HEK293 (cell line): ENCODE data around the gene TIMP2.

Experiments
- IKZF3 ChIP-seq: fragments of 450-650 bp; IDR thresholded peaks from 2 replicates; pipeline ENCODE4 v1.5.0; 2018; ENCODE audit warnings: missing biosample characterization, mild to moderate bottlenecking, missing genetic modification characterization, moderate library complexity
- SETDB1 ChIP-seq: IDR thresholded peaks from one replicate; pipeline ENCODE4 v1.6.1; 2017; ENCODE audit warnings: mild to moderate bottlenecking, low read length, moderate library complexity, mixed read lengths; ENCODE audit not compliant: insufficient read length
- SP2 ChIP-seq: fragments of 450-650 bp; formaldehyde crosslinking; IDR thresholded peaks from 2 replicates; pipeline ENCODE4 v1.5.1; 2016; ENCODE audit warnings: missing biosample characterization, missing genetic modification characterization
- ZNF146 ChIP-seq: fragments of 450-650 bp; formaldehyde crosslinking; IDR thresholded peaks from 2 replicates; pipeline ENCODE4 v1.5.1; 2016; ENCODE audit warnings: missing biosample characterization, missing genetic modification characterization
- ZNF274 ChIP-seq, 2 experiments: fragments of 200-500 bp in 1 of 2; fragments of 450-650 bp in 1 of 2; sonication (Bioruptor generic) in 1 of 2; formaldehyde crosslinking in 1 of 2; IDR thresholded peaks; 2 replicates each; pipeline versions ENCODE4 v1.5.1 to v1.6.1; 2014 to 2016; ENCODE audit warnings: borderline replicate concordance in 1 of 2, inconsistent platforms in 1 of 2, low read length in 1 of 2, missing biosample characterization in 1 of 2, missing genetic modification characterization in 1 of 2
- ZNF335 ChIP-seq: fragments of 450-650 bp; formaldehyde crosslinking; conservative IDR thresholded peaks from 2 replicates; pipeline ENCODE4 v1.5.1; 2016; ENCODE audit warnings: missing biosample characterization, missing genetic modification characterization
- ZNF423 ChIP-seq: fragments of 450-650 bp; formaldehyde crosslinking; IDR thresholded peaks from 2 replicates; pipeline ENCODE4 v1.5.1; 2016; ENCODE audit warnings: missing biosample characterization, missing genetic modification characterization
- ZNF558 ChIP-seq: fragments of 450-650 bp; formaldehyde crosslinking; IDR thresholded peaks from 2 replicates; pipeline ENCODE4 v1.5.1; 2016; ENCODE audit warnings: missing biosample characterization, missing genetic modification characterization
- ZNF596 ChIP-seq: fragments of 450-650 bp; IDR thresholded peaks from 2 replicates; pipeline ENCODE4 v1.5.0; 2018; ENCODE audit warnings: missing biosample characterization, mild to moderate bottlenecking, missing genetic modification characterization, moderate library complexity
- ZNF677 ChIP-seq: fragments of 450-650 bp; IDR thresholded peaks from 2 replicates; pipeline ENCODE4 v1.5.0; 2018; ENCODE audit warnings: missing biosample characterization, mild to moderate bottlenecking, missing genetic modification characterization, moderate library complexity
- ZNF747 ChIP-seq: fragments of 450-650 bp; formaldehyde crosslinking; IDR thresholded peaks from 2 replicates; pipeline ENCODE4 v1.5.1; 2016; ENCODE audit warnings: missing biosample characterization, missing genetic modification characterization
- TF ChIP-seq, protein P1 (sequence below): fragments of 450-650 bp; formaldehyde crosslinking; IDR thresholded peaks from 2 replicates; pipeline ENCODE4 v1.5.1; 2016; ENCODE audit warnings: missing biosample characterization, missing genetic modification characterization
- TF ChIP-seq, protein P2 (sequence below): fragments of 450-650 bp; formaldehyde crosslinking; IDR thresholded peaks from 2 replicates; pipeline ENCODE4 v1.5.1; 2016; ENCODE audit warnings: missing biosample characterization, missing genetic modification characterization
- TF ChIP-seq, protein P3 (sequence below): sonication (generic); formaldehyde crosslinking; IDR thresholded peaks from 2 replicates; pipeline ENCODE4 v1.8.1; 2022; ENCODE audit warnings: mild to moderate bottlenecking, moderate library complexity, missing genetic modification reagents

DNA sequence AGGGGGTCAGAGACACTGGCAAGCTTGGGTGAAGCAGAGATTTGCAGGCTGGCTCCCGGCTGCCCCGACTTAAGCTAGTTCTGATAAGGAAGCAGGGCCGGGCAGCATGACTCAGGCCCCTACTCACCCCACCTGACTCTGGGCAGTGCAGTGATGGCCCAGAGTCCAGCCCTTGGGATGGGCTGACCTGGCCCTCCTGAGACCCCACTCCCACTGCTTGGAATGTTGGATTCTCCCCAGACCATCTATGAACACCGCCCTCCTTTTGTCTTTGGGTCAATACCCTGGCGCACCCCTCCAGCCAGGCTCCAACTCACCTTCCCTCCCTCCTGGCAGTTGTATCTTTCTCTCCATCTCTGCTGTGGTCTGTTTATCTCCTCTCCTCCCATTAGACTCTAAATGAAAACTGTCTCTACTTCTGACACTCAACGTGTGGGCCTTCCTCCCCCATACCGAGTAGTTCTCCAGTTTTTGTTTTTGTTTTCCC is 33.5 kb upstream of the TIMP2 start:
- TF ChIP-seq, protein P1, sequence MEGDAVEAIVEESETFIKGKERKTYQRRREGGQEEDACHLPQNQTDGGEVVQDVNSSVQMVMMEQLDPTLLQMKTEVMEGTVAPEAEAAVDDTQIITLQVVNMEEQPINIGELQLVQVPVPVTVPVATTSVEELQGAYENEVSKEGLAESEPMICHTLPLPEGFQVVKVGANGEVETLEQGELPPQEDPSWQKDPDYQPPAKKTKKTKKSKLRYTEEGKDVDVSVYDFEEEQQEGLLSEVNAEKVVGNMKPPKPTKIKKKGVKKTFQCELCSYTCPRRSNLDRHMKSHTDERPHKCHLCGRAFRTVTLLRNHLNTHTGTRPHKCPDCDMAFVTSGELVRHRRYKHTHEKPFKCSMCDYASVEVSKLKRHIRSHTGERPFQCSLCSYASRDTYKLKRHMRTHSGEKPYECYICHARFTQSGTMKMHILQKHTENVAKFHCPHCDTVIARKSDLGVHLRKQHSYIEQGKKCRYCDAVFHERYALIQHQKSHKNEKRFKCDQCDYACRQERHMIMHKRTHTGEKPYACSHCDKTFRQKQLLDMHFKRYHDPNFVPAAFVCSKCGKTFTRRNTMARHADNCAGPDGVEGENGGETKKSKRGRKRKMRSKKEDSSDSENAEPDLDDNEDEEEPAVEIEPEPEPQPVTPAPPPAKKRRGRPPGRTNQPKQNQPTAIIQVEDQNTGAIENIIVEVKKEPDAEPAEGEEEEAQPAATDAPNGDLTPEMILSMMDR (tag by site-specific recombination) = no peak
- no peak for TF ChIP-seq SP2 (tag by site-specific recombination)
- no peak for TF ChIP-seq ZNF747 (tag by site-specific recombination)
- TF ChIP-seq ZNF274 (IDR thresholded peaks at IDR 0.05; ENCODE audit: low read length) = no peak
- no peak for TF ChIP-seq ZNF274 (tag by site-specific recombination; IDR thresholded peaks at IDR 0.05; ENCODE audit: borderline replicate concordance)
- TF ChIP-seq, protein P2, sequence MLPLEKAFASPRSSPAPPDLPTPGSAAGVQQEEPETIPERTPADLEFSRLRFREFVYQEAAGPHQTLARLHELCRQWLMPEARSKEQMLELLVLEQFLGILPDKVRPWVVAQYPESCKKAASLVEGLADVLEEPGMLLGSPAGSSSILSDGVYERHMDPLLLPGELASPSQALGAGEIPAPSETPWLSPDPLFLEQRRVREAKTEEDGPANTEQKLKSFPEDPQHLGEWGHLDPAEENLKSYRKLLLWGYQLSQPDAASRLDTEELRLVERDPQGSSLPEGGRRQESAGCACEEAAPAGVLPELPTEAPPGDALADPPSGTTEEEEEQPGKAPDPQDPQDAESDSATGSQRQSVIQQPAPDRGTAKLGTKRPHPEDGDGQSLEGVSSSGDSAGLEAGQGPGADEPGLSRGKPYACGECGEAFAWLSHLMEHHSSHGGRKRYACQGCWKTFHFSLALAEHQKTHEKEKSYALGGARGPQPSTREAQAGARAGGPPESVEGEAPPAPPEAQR (tag by site-specific recombination) = no peak
- TF ChIP-seq SETDB1 = no peak
- TF ChIP-seq ZNF423 (tag by site-specific recombination) = no peak
- TF ChIP-seq, protein P3, sequence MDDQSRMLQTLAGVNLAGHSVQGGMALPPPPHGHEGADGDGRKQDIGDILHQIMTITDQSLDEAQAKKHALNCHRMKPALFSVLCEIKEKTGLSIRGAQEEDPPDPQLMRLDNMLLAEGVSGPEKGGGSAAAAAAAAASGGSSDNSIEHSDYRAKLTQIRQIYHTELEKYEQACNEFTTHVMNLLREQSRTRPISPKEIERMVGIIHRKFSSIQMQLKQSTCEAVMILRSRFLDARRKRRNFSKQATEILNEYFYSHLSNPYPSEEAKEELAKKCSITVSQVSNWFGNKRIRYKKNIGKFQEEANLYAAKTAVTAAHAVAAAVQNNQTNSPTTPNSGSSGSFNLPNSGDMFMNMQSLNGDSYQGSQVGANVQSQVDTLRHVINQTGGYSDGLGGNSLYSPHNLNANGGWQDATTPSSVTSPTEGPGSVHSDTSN (CRISPR knock-in tag) = no peak
- TF ChIP-seq ZNF146 (tag by site-specific recombination) = no peak
- no peak for TF ChIP-seq ZNF335 (tag by site-specific recombination)
- no peak for TF ChIP-seq IKZF3 (tag by site-specific recombination)
- TF ChIP-seq ZNF558 = no peak
- TF ChIP-seq ZNF596 (tag by site-specific recombination) = no peak
- TF ChIP-seq ZNF677 = no peak
